ENCODE data around the gene DIP2A. TPM values are rescaled to one million over a fixed set of nuclear protein-coding genes. Genes with fewer than 3 reads are reported as not detected.

Gene DIP2A
- total RNA-seq, 1 donor: 26.5 TPM

GRCh38 chr21:46618738-46619379, 160.2 kb downstream of the DIP2A start:
- TF ChIP-seq, protein P1, sequence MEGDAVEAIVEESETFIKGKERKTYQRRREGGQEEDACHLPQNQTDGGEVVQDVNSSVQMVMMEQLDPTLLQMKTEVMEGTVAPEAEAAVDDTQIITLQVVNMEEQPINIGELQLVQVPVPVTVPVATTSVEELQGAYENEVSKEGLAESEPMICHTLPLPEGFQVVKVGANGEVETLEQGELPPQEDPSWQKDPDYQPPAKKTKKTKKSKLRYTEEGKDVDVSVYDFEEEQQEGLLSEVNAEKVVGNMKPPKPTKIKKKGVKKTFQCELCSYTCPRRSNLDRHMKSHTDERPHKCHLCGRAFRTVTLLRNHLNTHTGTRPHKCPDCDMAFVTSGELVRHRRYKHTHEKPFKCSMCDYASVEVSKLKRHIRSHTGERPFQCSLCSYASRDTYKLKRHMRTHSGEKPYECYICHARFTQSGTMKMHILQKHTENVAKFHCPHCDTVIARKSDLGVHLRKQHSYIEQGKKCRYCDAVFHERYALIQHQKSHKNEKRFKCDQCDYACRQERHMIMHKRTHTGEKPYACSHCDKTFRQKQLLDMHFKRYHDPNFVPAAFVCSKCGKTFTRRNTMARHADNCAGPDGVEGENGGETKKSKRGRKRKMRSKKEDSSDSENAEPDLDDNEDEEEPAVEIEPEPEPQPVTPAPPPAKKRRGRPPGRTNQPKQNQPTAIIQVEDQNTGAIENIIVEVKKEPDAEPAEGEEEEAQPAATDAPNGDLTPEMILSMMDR (IDR thresholded peaks at IDR 0.05; ENCODE audit: insufficient read depth, low read length): no peak
- no peak for DNase-seq (ENCODE audit: low read depth)
- H3K4me3 ChIP-seq (ENCODE audit: low read depth, low read length): no peak overlapping the region

Small RNA genes within 50 kb of the gene (small RNA-seq; reads per million reads assigned to genes)
- gene RNU6-396P: not detected

Other genes with a start within 250 kb of the DIP2A start
- 67.2 and 124 TPM in 2 replicates for gene LSS, start 230.1 kb upstream of the DIP2A start, total RNA-seq (ENCODE audit: low replicate concordance)
- gene MCM3AP, start 173.3 kb upstream of the DIP2A start, total RNA-seq (ENCODE audit: low replicate concordance): 66.4 and 77.4 TPM in 2 replicates
- 16.5 and 22.4 TPM in 2 replicates for gene YBEY, start 172.5 kb upstream of the DIP2A start, total RNA-seq (ENCODE audit: low replicate concordance)
- gene C21orf58, start 135.0 kb upstream of the DIP2A start, total RNA-seq (ENCODE audit: low replicate concordance): 3.6 and 10.2 TPM in 2 replicates
- gene PCNT, start 134.7 kb upstream of the DIP2A start, total RNA-seq (ENCODE audit: low replicate concordance): 27.8 and 40.3 TPM in 2 replicates
- gene S100B, start 146.2 kb downstream of the DIP2A start, total RNA-seq (ENCODE audit: low replicate concordance): 1.1 and 1.2 TPM in 2 replicates
- 96.6 and 338 TPM in 2 replicates for gene PRMT2, start 176.8 kb downstream of the DIP2A start, total RNA-seq (ENCODE audit: low replicate concordance)

Measured in fibroblast of the aortic adventitia (primary cell).